ENCODE results near the gene ZNF722. TPM values are rescaled to one million over a fixed set of nuclear protein-coding genes. Genes with fewer than 3 reads are reported as not detected.
"Not testable (repeated sequence)": the region's sequence is repeated elsewhere in the genome, so short reads cannot be mapped to it uniquely, and the experiment has no call there.

Gene ZNF722
- total RNA-seq, result not detected

- no peaks in the 10 kb centered on the region for H3K9me3 ChIP-seq
- H3K36me3 ChIP-seq, result no peaks in the 10 kb centered on the region
- intact Hi-C loops (cut with DNase I), result no loop called here
- H3K27me3 ChIP-seq, result no peaks in the 10 kb centered on the region
- DNase-seq (ENCODE audit: extremely low spot score in 2 of 2), result no peak
- no peak within 1 kb of the TSS for H3K27ac ChIP-seq
- H3K4me3 ChIP-seq, result no peak within 1 kb of the TSS
- TF ChIP-seq POLR2AphosphoS5 (IDR thresholded peaks at IDR 0.05; ENCODE audit: insufficient read depth in 1 of 2, low read depth in 1 of 2), result no peak
- no peak for TF ChIP-seq CTCF (IDR thresholded peaks at IDR 0.05)
- no peak for TF ChIP-seq POLR2A (IDR thresholded peaks at IDR 0.05)
- no peaks in the 10 kb centered on the region for H3K4me1 ChIP-seq
These were observed at the start of gene ZNF722 for GRCh38 chr7:63998549-63998948. ZNF722 (plus strand) TSS chr7:63998849; CDS start chr7:63998962, 113 bp downstream.

DNA sequence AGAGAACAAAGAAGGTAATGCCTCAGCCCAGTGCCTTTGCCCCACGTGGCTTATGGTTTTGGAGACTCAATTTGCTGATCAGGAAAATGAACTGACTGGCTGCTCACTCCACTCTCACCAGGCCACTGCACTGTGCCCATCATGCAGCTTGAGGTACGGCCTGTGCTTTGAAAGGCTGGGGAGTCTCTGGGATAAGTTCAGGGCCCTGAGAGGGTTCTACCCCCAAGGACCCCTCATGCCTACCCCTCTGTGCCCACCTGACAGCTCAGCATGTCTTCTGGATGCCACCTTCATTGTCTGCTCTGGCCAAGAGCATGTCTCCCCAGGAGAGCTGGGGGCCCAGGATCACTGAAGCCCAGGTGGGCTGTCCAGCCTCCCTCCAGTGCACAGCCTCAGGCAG is 45.5 kb upstream of the ZNF722 start:
- H3K9me3 ChIP-seq, result no peaks in the 10 kb centered on the region
- H3K4me3 ChIP-seq, result no peak overlapping the region
- no peaks in the 10 kb centered on the region for H3K27me3 ChIP-seq
- TF ChIP-seq POLR2A (IDR thresholded peaks at IDR 0.05), result no peak
- no peak for TF ChIP-seq POLR2AphosphoS5 (IDR thresholded peaks at IDR 0.05; ENCODE audit: insufficient read depth in 1 of 2, low read depth in 1 of 2)
- TF ChIP-seq CTCF (IDR thresholded peaks at IDR 0.05), result no peak
- no peak for DNase-seq (ENCODE audit: extremely low spot score in 2 of 2)
- intact Hi-C loops (cut with DNase I), result no loop called here
- no peaks in the 10 kb centered on the region for H3K4me1 ChIP-seq
- H3K36me3 ChIP-seq, result no peaks in the 10 kb centered on the region
- no peak overlapping the region for H3K27ac ChIP-seq

GRCh38 chr7:63968629-63969028 is 30.0 kb upstream of the ZNF722 start:
- no peak for DNase-seq (ENCODE audit: extremely low spot score in 2 of 2)
- TF ChIP-seq POLR2A (IDR thresholded peaks at IDR 0.05) (no peak), POLR2AphosphoS5 (IDR thresholded peaks at IDR 0.05; ENCODE audit: insufficient read depth in 1 of 2, low read depth in 1 of 2) (no peak), CTCF (IDR thresholded peaks at IDR 0.05) (no peak)
- no peaks in the 10 kb centered on the region for H3K4me1 ChIP-seq
- no peak overlapping the region for H3K4me3 ChIP-seq
- no peaks in the 10 kb centered on the region for H3K9me3 ChIP-seq
- no peaks in the 10 kb centered on the region for H3K36me3 ChIP-seq
- H3K27me3 ChIP-seq, result no peaks in the 10 kb centered on the region
- H3K27ac ChIP-seq, result no peak overlapping the region
- intact Hi-C loops (cut with DNase I), result no loop called here

- H3K9me3 ChIP-seq, result peaks cover 11% of the 10 kb centered on the region
- H3K27ac ChIP-seq; H3K36me3 ChIP-seq; H3K27me3 ChIP-seq; DNase-seq (ENCODE audit: extremely low spot score in 2 of 2); H3K4me3 ChIP-seq; H3K4me1 ChIP-seq; intact Hi-C loops (cut with DNase I): not testable (repeated sequence)
These were observed 16.8 kb downstream of the ZNF722 start for GRCh38 chr7:64015496-64015895.

- Histone ChIP-seq H3K9me3 (peaks cover 26% of the 10 kb centered on the region), H3K27ac (no peak overlapping the region), H3K27me3 (no peaks in the 10 kb centered on the region), H3K36me3 (no peaks in the 10 kb centered on the region), H3K4me1 (no peaks in the 10 kb centered on the region), H3K4me3 (no peak overlapping the region)
- TF ChIP-seq POLR2A (IDR thresholded peaks at IDR 0.05), result no peak
- no peak for TF ChIP-seq POLR2AphosphoS5 (IDR thresholded peaks at IDR 0.05; ENCODE audit: insufficient read depth in 1 of 2, low read depth in 1 of 2)
- TF ChIP-seq CTCF (IDR thresholded peaks at IDR 0.05), result no peak
- no peak for DNase-seq (ENCODE audit: extremely low spot score in 2 of 2)
- intact Hi-C loops (cut with DNase I), result no loop called here
These were observed 36.7 kb downstream of the ZNF722 start for GRCh38 chr7:64035388-64035787.

GRCh38 chr7:64037095-64037494 is 38.4 kb downstream of the ZNF722 start:
- no peak overlapping the region for H3K4me3 ChIP-seq
- intact Hi-C loops (cut with DNase I), result no loop called here
- peaks cover 17% of the 10 kb centered on the region for H3K9me3 ChIP-seq
- TF ChIP-seq POLR2A (IDR thresholded peaks at IDR 0.05) (no peak), CTCF (IDR thresholded peaks at IDR 0.05) (no peak), POLR2AphosphoS5 (IDR thresholded peaks at IDR 0.05; ENCODE audit: insufficient read depth in 1 of 2, low read depth in 1 of 2) (no peak)
- no peaks in the 10 kb centered on the region for H3K36me3 ChIP-seq
- no peak overlapping the region for H3K27ac ChIP-seq
- DNase-seq (ENCODE audit: extremely low spot score in 2 of 2), result no peak
- H3K4me1 ChIP-seq, result no peaks in the 10 kb centered on the region
- H3K27me3 ChIP-seq, result no peaks in the 10 kb centered on the region
